ENCODE data around the gene OVOL3.

The OVOL3 gene

GRCh38 chr19:36082916-36083315 is 28.0 kb upstream of the OVOL3 start:
- no peak overlapping the region for H3K4me3 ChIP-seq (ENCODE audit: low read depth in 1 of 5, low read length in 5 of 5)
- H3K4me1 ChIP-seq (ENCODE audit: control insufficient read depth in 5 of 5, insufficient read depth in 5 of 5, low read length in 5 of 5): no peaks in the 10 kb centered on the region
- H3K9ac ChIP-seq (ENCODE audit: low read length in 5 of 5): no peak overlapping the region
- no peaks in the 10 kb centered on the region for H3K36me3 ChIP-seq (ENCODE audit: control insufficient read depth in 5 of 5, insufficient read depth in 5 of 5, low read length in 5 of 5)
- no peaks in the 10 kb centered on the region for H3K9me3 ChIP-seq (ENCODE audit: control insufficient read depth in 5 of 5, low read length in 5 of 5)
- H3K27ac ChIP-seq (ENCODE audit: low read depth, low read length): no peak overlapping the region
- no peaks in the 10 kb centered on the region for H3K27me3 ChIP-seq (ENCODE audit: control insufficient read depth in 5 of 5, insufficient read depth in 4 of 5, low read length in 5 of 5)

DNA sequence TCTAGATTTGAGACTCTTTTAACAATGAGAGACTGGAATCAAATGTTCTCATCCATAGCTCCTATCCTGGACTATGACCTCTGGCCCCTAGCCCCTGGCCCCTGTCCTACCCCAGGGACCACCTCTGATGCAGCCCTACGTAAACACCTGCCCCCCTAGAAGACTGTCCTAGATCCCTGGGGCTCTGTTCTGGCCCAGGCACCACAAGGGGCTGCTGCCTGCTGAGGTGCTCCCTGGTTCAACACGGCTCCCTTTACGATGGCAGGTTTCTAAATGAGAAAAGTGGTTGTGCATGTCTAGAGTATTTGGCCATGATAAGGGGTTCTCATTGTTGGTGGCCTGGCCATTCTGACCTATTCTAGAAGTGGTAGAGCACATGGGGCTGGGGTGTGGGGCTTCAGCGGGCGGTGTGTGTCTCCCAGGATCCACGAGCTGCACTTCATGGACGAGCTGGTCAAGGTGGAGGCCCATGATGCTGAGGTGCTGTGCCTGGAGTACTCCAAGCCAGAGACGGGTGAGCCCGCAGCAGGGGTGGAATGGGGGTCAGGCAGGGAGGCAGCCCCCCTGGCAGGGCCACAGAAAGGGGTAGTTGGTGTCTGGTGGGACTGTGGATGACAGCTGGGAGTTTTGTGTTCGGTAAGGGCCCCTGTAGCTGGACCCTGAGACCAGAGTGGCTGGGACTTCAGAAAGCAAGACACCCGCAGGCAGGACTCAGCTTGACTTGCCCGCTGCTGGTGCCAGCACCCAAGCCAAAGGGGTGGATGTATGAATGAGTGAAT is 26.5 kb upstream of the OVOL3 start:
- Histone ChIP-seq H3K9ac (ENCODE audit: low read length in 5 of 5) (no peak overlapping the region), H3K36me3 (ENCODE audit: control insufficient read depth in 5 of 5, insufficient read depth in 5 of 5, low read length in 5 of 5) (no peaks in the 10 kb centered on the region), H3K4me3 (ENCODE audit: low read depth in 1 of 5, low read length in 5 of 5) (no peak overlapping the region), H3K27ac (ENCODE audit: low read depth, low read length) (no peak overlapping the region), H3K27me3 (ENCODE audit: control insufficient read depth in 5 of 5, insufficient read depth in 4 of 5, low read length in 5 of 5) (no peaks in the 10 kb centered on the region), H3K9me3 (ENCODE audit: control insufficient read depth in 5 of 5, low read length in 5 of 5) (no peaks in the 10 kb centered on the region), H3K4me1 (ENCODE audit: control insufficient read depth in 5 of 5, insufficient read depth in 5 of 5, low read length in 5 of 5) (no peaks in the 10 kb centered on the region)

DNA sequence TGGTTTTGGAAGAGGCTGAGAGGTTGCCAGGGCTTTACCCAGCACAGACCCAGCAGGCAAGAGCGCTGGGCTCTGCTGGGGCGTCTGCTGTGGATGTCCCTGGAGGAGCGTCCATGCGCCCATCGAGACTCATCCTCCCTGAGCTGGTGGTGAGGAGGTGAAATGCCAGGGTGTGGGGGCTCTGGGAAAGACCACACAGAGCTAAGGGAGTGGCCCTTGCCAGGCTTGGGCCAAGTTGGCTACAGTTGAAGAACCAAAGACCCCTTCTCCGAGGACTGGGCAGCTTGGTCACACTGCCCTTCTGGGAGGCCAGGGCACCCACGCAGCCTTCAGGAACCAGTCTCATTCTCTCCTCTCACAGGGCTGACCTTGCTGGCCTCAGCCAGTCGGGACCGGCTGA is 24.6 kb upstream of the OVOL3 start:
- H3K36me3 ChIP-seq (ENCODE audit: control insufficient read depth in 5 of 5, insufficient read depth in 5 of 5, low read length in 5 of 5): no peaks in the 10 kb centered on the region
- H3K9ac ChIP-seq (ENCODE audit: low read length in 5 of 5): no peak overlapping the region
- H3K27me3 ChIP-seq (ENCODE audit: control insufficient read depth in 5 of 5, insufficient read depth in 4 of 5, low read length in 5 of 5): no peaks in the 10 kb centered on the region
- H3K27ac ChIP-seq (ENCODE audit: low read depth, low read length): no peak overlapping the region
- no peaks in the 10 kb centered on the region for H3K9me3 ChIP-seq (ENCODE audit: control insufficient read depth in 5 of 5, low read length in 5 of 5)
- no peak overlapping the region for H3K4me3 ChIP-seq (ENCODE audit: low read depth in 1 of 5, low read length in 5 of 5)
- no peaks in the 10 kb centered on the region for H3K4me1 ChIP-seq (ENCODE audit: control insufficient read depth in 5 of 5, insufficient read depth in 5 of 5, low read length in 5 of 5)

- Histone ChIP-seq H3K9ac (ENCODE audit: low read length in 5 of 5) (no peak overlapping the region), H3K4me1 (ENCODE audit: control insufficient read depth in 5 of 5, insufficient read depth in 5 of 5, low read length in 5 of 5) (no peaks in the 10 kb centered on the region), H3K36me3 (ENCODE audit: control insufficient read depth in 5 of 5, insufficient read depth in 5 of 5, low read length in 5 of 5) (no peaks in the 10 kb centered on the region), H3K4me3 (ENCODE audit: low read depth in 1 of 5, low read length in 5 of 5) (no peak overlapping the region), H3K9me3 (ENCODE audit: control insufficient read depth in 5 of 5, low read length in 5 of 5) (no peaks in the 10 kb centered on the region), H3K27ac (ENCODE audit: low read depth, low read length) (no peak overlapping the region), H3K27me3 (ENCODE audit: control insufficient read depth in 5 of 5, insufficient read depth in 4 of 5, low read length in 5 of 5) (no peaks in the 10 kb centered on the region)
These were observed 21.1 kb upstream of the OVOL3 start for GRCh38 chr19:36089847-36090246.

GRCh38 chr19:36090910-36091695 is 19.8 kb upstream of the OVOL3 start:
- H3K36me3 ChIP-seq (ENCODE audit: control insufficient read depth in 5 of 5, insufficient read depth in 5 of 5, low read length in 5 of 5): no peaks in the 10 kb centered on the region
- no peak overlapping the region for H3K27ac ChIP-seq (ENCODE audit: low read depth, low read length)
- H3K4me3 ChIP-seq (ENCODE audit: low read depth in 1 of 5, low read length in 5 of 5): no peak overlapping the region
- no peaks in the 10 kb centered on the region for H3K4me1 ChIP-seq (ENCODE audit: control insufficient read depth in 5 of 5, insufficient read depth in 5 of 5, low read length in 5 of 5)
- H3K9ac ChIP-seq (ENCODE audit: low read length in 5 of 5): no peak overlapping the region
- no peaks in the 10 kb centered on the region for H3K9me3 ChIP-seq (ENCODE audit: control insufficient read depth in 5 of 5, low read length in 5 of 5)
- no peaks in the 10 kb centered on the region for H3K27me3 ChIP-seq (ENCODE audit: control insufficient read depth in 5 of 5, insufficient read depth in 4 of 5, low read length in 5 of 5)

GRCh38 chr19:36092566-36092965 is 18.4 kb upstream of the OVOL3 start:
- H3K36me3 ChIP-seq (ENCODE audit: control insufficient read depth in 5 of 5, insufficient read depth in 5 of 5, low read length in 5 of 5): no peaks in the 10 kb centered on the region

GRCh38 chr19:36093146-36093662 is 17.7 kb upstream of the OVOL3 start:
- no peak overlapping the region for H3K9ac ChIP-seq (ENCODE audit: low read length in 5 of 5)
- no peak overlapping the region for H3K27ac ChIP-seq (ENCODE audit: low read depth, low read length)
- H3K9me3 ChIP-seq (ENCODE audit: control insufficient read depth in 5 of 5, low read length in 5 of 5): no peaks in the 10 kb centered on the region
- H3K4me1 ChIP-seq (ENCODE audit: control insufficient read depth in 5 of 5, insufficient read depth in 5 of 5, low read length in 5 of 5): peaks cover 0 to 4% (median 0%) of the 10 kb centered on the region in 5 donors
- no peaks in the 10 kb centered on the region for H3K27me3 ChIP-seq (ENCODE audit: control insufficient read depth in 5 of 5, insufficient read depth in 4 of 5, low read length in 5 of 5)
- no peak overlapping the region for H3K4me3 ChIP-seq (ENCODE audit: low read depth in 1 of 5, low read length in 5 of 5)
- no peaks in the 10 kb centered on the region for H3K36me3 ChIP-seq (ENCODE audit: control insufficient read depth in 5 of 5, insufficient read depth in 5 of 5, low read length in 5 of 5)

More at GRCh38 chr19:36092566-36092965, 18.4 kb upstream of the OVOL3 start:
- peaks cover 0 to 4% (median 0%) of the 10 kb centered on the region in 5 donors for H3K4me1 ChIP-seq (ENCODE audit: control insufficient read depth in 5 of 5, insufficient read depth in 5 of 5, low read length in 5 of 5)
- H3K27me3 ChIP-seq (ENCODE audit: control insufficient read depth in 5 of 5, insufficient read depth in 4 of 5, low read length in 5 of 5): no peaks in the 10 kb centered on the region
- H3K9me3 ChIP-seq (ENCODE audit: control insufficient read depth in 5 of 5, low read length in 5 of 5): no peaks in the 10 kb centered on the region
- no peak overlapping the region for H3K27ac ChIP-seq (ENCODE audit: low read depth, low read length)
- H3K4me3 ChIP-seq (ENCODE audit: low read depth in 1 of 5, low read length in 5 of 5): no peak overlapping the region
- no peak overlapping the region for H3K9ac ChIP-seq (ENCODE audit: low read length in 5 of 5)

DNA sequence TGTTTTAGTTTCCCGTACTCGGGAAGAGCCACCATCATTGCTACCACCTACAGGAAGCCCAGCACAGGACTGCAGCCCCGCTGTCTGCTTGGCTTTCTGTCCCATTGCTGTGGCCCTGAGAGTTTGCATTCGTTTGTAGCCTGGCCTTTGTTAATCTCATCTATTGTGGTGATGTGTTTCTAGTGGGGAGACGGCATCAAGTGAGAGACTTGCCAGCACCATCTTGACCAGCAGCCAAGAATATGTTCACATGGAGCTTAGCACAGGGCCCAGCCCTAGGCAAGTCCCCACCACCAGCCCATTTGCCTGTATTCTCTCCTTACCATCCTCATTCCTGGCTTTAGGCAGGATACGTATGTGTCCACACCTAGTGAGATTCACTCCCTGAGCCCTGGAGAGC is 17.3 kb upstream of the OVOL3 start:
- Histone ChIP-seq H3K9ac (ENCODE audit: low read length in 5 of 5) (no peak overlapping the region), H3K36me3 (ENCODE audit: control insufficient read depth in 5 of 5, insufficient read depth in 5 of 5, low read length in 5 of 5) (no peaks in the 10 kb centered on the region), H3K4me3 (ENCODE audit: low read depth in 1 of 5, low read length in 5 of 5) (no peak overlapping the region), H3K9me3 (ENCODE audit: control insufficient read depth in 5 of 5, low read length in 5 of 5) (no peaks in the 10 kb centered on the region), H3K4me1 (ENCODE audit: control insufficient read depth in 5 of 5, insufficient read depth in 5 of 5, low read length in 5 of 5) (peaks cover 0 to 4% (median 0%) of the 10 kb centered on the region in 5 donors), H3K27me3 (ENCODE audit: control insufficient read depth in 5 of 5, insufficient read depth in 4 of 5, low read length in 5 of 5) (no peaks in the 10 kb centered on the region), H3K27ac (ENCODE audit: low read depth, low read length) (no peak overlapping the region)

- H3K4me1 ChIP-seq (ENCODE audit: control insufficient read depth in 5 of 5, insufficient read depth in 5 of 5, low read length in 5 of 5): peaks cover 0 to 9% (median 0%) of the 10 kb centered on the region in 5 donors
- no peaks in the 10 kb centered on the region for H3K36me3 ChIP-seq (ENCODE audit: control insufficient read depth in 5 of 5, insufficient read depth in 5 of 5, low read length in 5 of 5)
- H3K27me3 ChIP-seq (ENCODE audit: control insufficient read depth in 5 of 5, insufficient read depth in 4 of 5, low read length in 5 of 5): no peaks in the 10 kb centered on the region
- peak overlapping the region in 1 of 5 donors; percentile 35 for H3K9ac ChIP-seq (ENCODE audit: low read length in 5 of 5)
- no peak overlapping the region for H3K27ac ChIP-seq (ENCODE audit: low read depth, low read length)
- H3K9me3 ChIP-seq (ENCODE audit: control insufficient read depth in 5 of 5, low read length in 5 of 5): no peaks in the 10 kb centered on the region
- no peak overlapping the region for H3K4me3 ChIP-seq (ENCODE audit: low read depth in 1 of 5, low read length in 5 of 5)
These were observed 13.9 kb upstream of the OVOL3 start for GRCh38 chr19:36097036-36097435.

GRCh38 chr19:36099166-36099785 is 11.7 kb upstream of the OVOL3 start:
- no peak overlapping the region for H3K27ac ChIP-seq (ENCODE audit: low read depth, low read length)
- no peak overlapping the region for H3K9ac ChIP-seq (ENCODE audit: low read length in 5 of 5)

More at GRCh38 chr19:36099166-36099785, 11.7 kb upstream of the OVOL3 start:
- Histone ChIP-seq H3K4me3 (ENCODE audit: low read depth in 1 of 5, low read length in 5 of 5) (no peak overlapping the region), H3K9me3 (ENCODE audit: control insufficient read depth in 5 of 5, low read length in 5 of 5) (no peaks in the 10 kb centered on the region), H3K4me1 (ENCODE audit: control insufficient read depth in 5 of 5, insufficient read depth in 5 of 5, low read length in 5 of 5) (peaks cover 0 to 9% (median 0%) of the 10 kb centered on the region in 5 donors), H3K36me3 (ENCODE audit: control insufficient read depth in 5 of 5, insufficient read depth in 5 of 5, low read length in 5 of 5) (no peaks in the 10 kb centered on the region), H3K27me3 (ENCODE audit: control insufficient read depth in 5 of 5, insufficient read depth in 4 of 5, low read length in 5 of 5) (no peaks in the 10 kb centered on the region)
